Keratinocyte (primary cell): ENCODE data around the gene CFAP157. TPM values are rescaled to one million over a fixed set of nuclear protein-coding genes. Genes with fewer than 3 reads are reported as not detected.

Experiments
- DNase-seq: peaks from one replicate; pipeline ENCODE4 v3.0.0-alpha.2; 2011; ENCODE audit warnings: low read depth, missing footprints, low spot score
- FAIRE-seq: peaks from 2 replicates; lab custom pipeline; 2011; peaks lifted over from hg19 to GRCh38; lab: Jason Lieb, UNC
- H2AFZ ChIP-seq: 2 replicates; pipeline ENCODE4 v1.6.0; 2012; ENCODE audit warnings: low read length, control low read depth, inconsistent platforms; ENCODE audit not compliant: control insufficient read depth
- H3K27ac ChIP-seq: 2 replicates; pipeline ENCODE4 v1.5.1; 2011; ENCODE audit warnings: low read length; ENCODE audit not compliant: control insufficient read depth, insufficient read depth
- H3K27me3 ChIP-seq: 3 replicates; pipeline ENCODE4 v1.6.0; 2011; ENCODE audit warnings: low read length; ENCODE audit not compliant: control insufficient read depth, insufficient read depth; ENCODE audit errors: extremely low read depth
- H3K36me3 ChIP-seq, 2 experiments: 2 replicates in 1 of 2; 3 replicates in 1 of 2; pipeline ENCODE4 v1.5.1; 2011; ENCODE audit warnings: low read length in 2 of 2, mild to moderate bottlenecking in 1 of 2; ENCODE audit not compliant: control insufficient read depth in 2 of 2, insufficient read depth in 2 of 2; ENCODE audit errors: extremely low read depth in 1 of 2
- H3K4me1 ChIP-seq: 3 replicates; pipeline ENCODE4 v1.5.1; 2011; ENCODE audit warnings: low read length; ENCODE audit not compliant: control insufficient read depth, insufficient read depth; ENCODE audit errors: extremely low read depth
- H3K4me2 ChIP-seq: 3 replicates; pipeline ENCODE4 v1.6.0; 2011; ENCODE audit warnings: low read depth, low read length; ENCODE audit not compliant: control insufficient read depth, insufficient read depth; ENCODE audit errors: extremely low read depth
- H3K4me3 ChIP-seq, 3 experiments: fragments of 200-600 bp in 1 of 3; sonication (generic) in 1 of 3; 2 replicates in 2 of 3; 3 replicates in 1 of 3; pipeline ENCODE4 v1.5.1; 2011 to 2016; ENCODE audit warnings: low read length in 3 of 3, mild to moderate bottlenecking in 3 of 3, control low read depth in 2 of 3, inconsistent platforms in 1 of 3, low read depth in 1 of 3, mixed read lengths in 1 of 3, mixed run types in 1 of 3, moderate library complexity in 1 of 3; ENCODE audit not compliant: control insufficient read depth in 2 of 3, insufficient read depth in 2 of 3; ENCODE audit errors: extremely low read depth in 1 of 3
- H3K79me2 ChIP-seq: 2 replicates; pipeline ENCODE4 v1.6.0; 2012; ENCODE audit warnings: low read length; ENCODE audit not compliant: control insufficient read depth, insufficient read depth
- H3K9ac ChIP-seq: 3 replicates; pipeline ENCODE4 v1.6.0; 2011; ENCODE audit warnings: low read length; ENCODE audit not compliant: control insufficient read depth, insufficient read depth; ENCODE audit errors: extremely low read depth
- H3K9me1 ChIP-seq: 3 replicates; pipeline ENCODE4 v1.6.0; 2011; ENCODE audit warnings: low read length; ENCODE audit not compliant: control insufficient read depth, insufficient read depth; ENCODE audit errors: extremely low read depth
- H3K9me3 ChIP-seq: 2 replicates; pipeline ENCODE4 v1.5.1; 2012; ENCODE audit warnings: low read depth, low read length; ENCODE audit not compliant: control insufficient read depth
- H4K20me1 ChIP-seq: 3 replicates; pipeline ENCODE4 v1.6.0; 2011; ENCODE audit warnings: low read length; ENCODE audit not compliant: control insufficient read depth, insufficient read depth; ENCODE audit errors: extremely low read depth
- CTCF ChIP-seq, 3 experiments: IDR thresholded peaks in 1 of 3; conservative IDR thresholded peaks in 1 of 3; optimal IDR thresholded peaks in 1 of 3; 2 replicates in 2 of 3; 3 replicates in 1 of 3; pipeline versions ENCODE3 to v1.5.1; 2011; ENCODE audit warnings: low read length in 3 of 3, mild to moderate bottlenecking in 3 of 3, moderate library complexity in 2 of 3, control low read depth in 1 of 3, inconsistent platforms in 1 of 3; ENCODE audit not compliant: insufficient read depth in 2 of 3; ENCODE audit errors: extremely low read depth in 1 of 3
- EZH2 ChIP-seq: IDR thresholded peaks from one replicate; pipeline ENCODE4 v1.6.1; 2012; ENCODE audit warnings: inconsistent platforms, mild to moderate bottlenecking, low read length, moderate library complexity
- dilution Hi-C: fragments of 300-500 bp; cut with MboI; formaldehyde crosslinking; loops from one replicate; pipeline ENCODE4 v1.7.0; 2020; ENCODE audit warnings: low sequenced_read_pairs; ENCODE audit not compliant: extremely low pct_ligation_motif_present
- polyA plus RNA-seq, 5 experiments: library from polyadenylated mRNA; depleted of rRNA in 3 of 5; stranded (reverse) in 3 of 5; stranded (forward) in 1 of 5; unstranded in 1 of 5; fragments of >200 nt; gene quantifications; 1 replicate in 1 of 5; 2 replicates in 3 of 5; 3 replicates in 1 of 5; pipeline versions ENCODE4 v1.2.1 to v1.2.3, GENCODE V29; 2011 to 2012; ENCODE audit warnings: missing spikeins in 2 of 5, low read depth in 1 of 5, low replicate concordance in 1 of 5

CFAP157 gene
- polyA plus RNA-seq, 1 donor (not counting 4 experiments of a cell fraction or from before 2014, with no cell fraction given): not detected

GRCh38 chr9:127673234-127673633 is 33.6 kb upstream of the CFAP157 start:
- peaks cover 28% of the 10 kb centered on the region in 2 experiments for H3K36me3 ChIP-seq
- H3K4me2 ChIP-seq: no peak overlapping the region
- no peaks in the 10 kb centered on the region for H3K9me3 ChIP-seq
- H3K9ac ChIP-seq: no peak overlapping the region
- H3K27ac ChIP-seq: no peak overlapping the region
- H3K9me1 ChIP-seq: no peaks in the 10 kb centered on the region
- dilution Hi-C loops: no loop called here
- DNase-seq (no peak), FAIRE-seq (no peak)
- H4K20me1 ChIP-seq: no peaks in the 10 kb centered on the region
- no peaks in the 10 kb centered on the region for H3K79me2 ChIP-seq
- TF ChIP-seq EZH2: no peak
- TF ChIP-seq CTCF (optimal IDR thresholded peaks at IDR 0.05 in 1 of 3, IDR thresholded peaks at IDR 0.05 in 1 of 3, conservative IDR thresholded peaks at IDR 0.05 in 1 of 3; ENCODE audit: extremely low read depth in 1 of 3, insufficient read depth in 2 of 3, low read length in 3 of 3): no peak
- no peaks in the 10 kb centered on the region for H3K4me1 ChIP-seq
- no peaks in the 10 kb centered on the region for H3K27me3 ChIP-seq
- no peak overlapping the region for H3K4me3 ChIP-seq
- no peak overlapping the region for H2AFZ ChIP-seq

- H3K4me3 ChIP-seq: no peak overlapping the region
- TF ChIP-seq EZH2: no peak
- H3K4me1 ChIP-seq: no peaks in the 10 kb centered on the region
- no peaks in the 10 kb centered on the region for H3K27me3 ChIP-seq
- FAIRE-seq (no peak), DNase-seq (no peak)
- H3K36me3 ChIP-seq: peaks cover 30 to 37% of the 10 kb centered on the region in 2 experiments
- no peak overlapping the region for H3K9ac ChIP-seq
- no peaks in the 10 kb centered on the region for H3K79me2 ChIP-seq
- no peak overlapping the region for H3K4me2 ChIP-seq
- no peaks in the 10 kb centered on the region for H3K9me1 ChIP-seq
- H3K27ac ChIP-seq: no peak overlapping the region
- no peak overlapping the region for H2AFZ ChIP-seq
- no peaks in the 10 kb centered on the region for H4K20me1 ChIP-seq
- dilution Hi-C loops: no loop called here
- no peaks in the 10 kb centered on the region for H3K9me3 ChIP-seq
These were observed 30.1 kb upstream of the CFAP157 start for GRCh38 chr9:127676638-127677037.

GRCh38 chr9:127679506-127679905 is 27.3 kb upstream of the CFAP157 start:
- Histone ChIP-seq H4K20me1 (no peaks in the 10 kb centered on the region), H3K4me1 (no peaks in the 10 kb centered on the region), H3K4me2 (no peak overlapping the region), H3K9me1 (no peaks in the 10 kb centered on the region), H3K36me3 (peaks cover 28 to 42% of the 10 kb centered on the region in 2 experiments), H3K27ac (no peak overlapping the region), H3K27me3 (no peaks in the 10 kb centered on the region), H3K79me2 (no peaks in the 10 kb centered on the region), H3K9me3 (no peaks in the 10 kb centered on the region), H3K4me3 (no peak overlapping the region), H2AFZ (no peak overlapping the region), H3K9ac (no peak overlapping the region)
- DNase-seq: no peak
- FAIRE-seq: no peak
- dilution Hi-C loops: no loop called here
- TF ChIP-seq EZH2 (no peak), CTCF (optimal IDR thresholded peaks at IDR 0.05 in 1 of 3, IDR thresholded peaks at IDR 0.05 in 1 of 3, conservative IDR thresholded peaks at IDR 0.05 in 1 of 3; ENCODE audit: extremely low read depth in 1 of 3, insufficient read depth in 2 of 3, low read length in 3 of 3) (no peak)
